ENCODE results near the gene PCBP3. TPM values are rescaled to one million over a fixed set of nuclear protein-coding genes. Genes with fewer than 3 reads are reported as not detected.

Gene PCBP3
- total RNA-seq, 4 donors from 2014 or later = 0.77 to 8.6 (median 3.2) TPM; not detected in 1

DNA sequence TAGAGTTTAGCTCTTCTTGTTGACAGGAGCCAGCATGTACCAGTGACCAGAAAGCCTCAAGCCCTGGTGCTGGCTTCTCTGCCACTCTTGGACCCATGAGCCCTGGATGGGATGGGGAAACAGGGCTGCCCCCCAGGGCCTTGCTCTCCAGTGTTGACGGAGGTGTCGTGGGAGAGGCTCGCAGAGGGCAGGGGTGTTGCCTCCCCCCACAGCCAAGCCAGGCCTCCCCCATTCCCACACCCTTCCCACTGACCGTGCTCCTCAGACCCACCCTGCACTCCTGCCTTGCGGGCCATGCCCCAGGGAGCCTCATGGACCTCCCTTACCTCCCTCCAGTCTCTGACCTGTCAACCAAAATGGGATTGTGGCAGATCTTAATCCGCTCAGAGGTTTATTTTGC, 214.2 kb downstream of the PCBP3 start:
- no peaks in the 10 kb centered on the region for H3K9me3 ChIP-seq
- H3K27me3 ChIP-seq = no peaks in the 10 kb centered on the region
- no peak overlapping the region for H3K4me3 ChIP-seq
- TF ChIP-seq CTCF (IDR thresholded peaks at IDR 0.05) (no peak), POLR2A (IDR thresholded peaks at IDR 0.05) (no peak)
- H3K27ac ChIP-seq = no peak overlapping the region
- H3K4me1 ChIP-seq = no peaks in the 10 kb centered on the region
- intact Hi-C loops (cut with DNase I; ENCODE audit: low total_unique reads) = no loop called here
- DNase-seq = no peak
- no peaks in the 10 kb centered on the region for H3K36me3 ChIP-seq

- Histone ChIP-seq H3K27me3 (no peaks in the 10 kb centered on the region), H3K9me3 (no peaks in the 10 kb centered on the region), H3K4me3 (no peak overlapping the region), H3K27ac (no peak overlapping the region), H3K36me3 (no peaks in the 10 kb centered on the region), H3K4me1 (no peaks in the 10 kb centered on the region)
- no peak for DNase-seq
- intact Hi-C loops (cut with DNase I; ENCODE audit: low total_unique reads) = no loop called here
- TF ChIP-seq POLR2A (IDR thresholded peaks at IDR 0.05) (no peak), CTCF (IDR thresholded peaks at IDR 0.05) (no peak)
Observed at GRCh38 chr21:45858180-45858579, 214.7 kb downstream of the PCBP3 start.

- H3K4me1 ChIP-seq = no peaks in the 10 kb centered on the region
- H3K27me3 ChIP-seq = no peaks in the 10 kb centered on the region
- intact Hi-C loops (cut with DNase I; ENCODE audit: low total_unique reads) = no loop called here
- no peak for TF ChIP-seq POLR2A (IDR thresholded peaks at IDR 0.05)
- no peak for TF ChIP-seq CTCF (IDR thresholded peaks at IDR 0.05)
- H3K4me3 ChIP-seq = no peak overlapping the region
- no peak overlapping the region for H3K27ac ChIP-seq
- no peak for DNase-seq
- no peaks in the 10 kb centered on the region for H3K36me3 ChIP-seq
- H3K9me3 ChIP-seq = no peaks in the 10 kb centered on the region
Observed at GRCh38 chr21:45859041-45859761, 215.7 kb downstream of the PCBP3 start.

DNA sequence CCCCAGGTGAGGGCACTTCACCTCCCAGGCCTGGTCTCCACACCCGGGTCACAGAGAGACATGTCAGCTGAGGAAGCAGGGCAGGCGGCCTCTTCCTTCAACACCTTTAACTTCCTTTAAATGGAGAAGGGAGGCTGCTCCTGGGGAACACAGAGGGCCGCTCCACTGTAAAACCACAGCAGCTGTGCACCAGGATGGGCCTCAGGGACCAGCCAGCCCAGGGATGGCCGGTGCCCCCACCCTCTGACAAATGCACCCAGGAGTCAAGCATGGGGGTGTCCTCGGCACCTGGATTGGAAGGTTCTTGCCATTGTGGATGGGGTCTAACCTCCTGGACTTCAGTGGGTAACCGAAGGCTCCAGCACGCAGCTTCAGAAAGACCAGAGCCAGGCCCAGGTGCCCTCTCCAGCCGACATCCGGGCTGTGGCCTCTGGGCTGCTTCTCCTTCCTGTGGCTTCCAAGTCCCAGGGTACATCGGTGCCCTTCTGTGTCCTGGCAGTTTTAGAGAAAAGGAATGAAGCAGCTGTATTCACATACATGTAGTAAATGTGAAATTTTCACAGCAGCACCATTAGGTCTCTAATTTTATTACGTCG, 216.3 kb downstream of the PCBP3 start:
- H3K27me3 ChIP-seq = no peaks in the 10 kb centered on the region
- intact Hi-C loops (cut with DNase I; ENCODE audit: low total_unique reads) = no loop called here
- TF ChIP-seq POLR2A (IDR thresholded peaks at IDR 0.05) (no peak), CTCF (IDR thresholded peaks at IDR 0.05) (no peak)
- no peak overlapping the region for H3K27ac ChIP-seq
- DNase-seq = no peak
- H3K4me3 ChIP-seq = no peak overlapping the region
- no peaks in the 10 kb centered on the region for H3K36me3 ChIP-seq
- H3K9me3 ChIP-seq = no peaks in the 10 kb centered on the region
- H3K4me1 ChIP-seq = no peaks in the 10 kb centered on the region

GRCh38 chr21:45860493-45861155, 217.1 kb downstream of the PCBP3 start:
- no peaks in the 10 kb centered on the region for H3K4me1 ChIP-seq
- TF ChIP-seq POLR2A (IDR thresholded peaks at IDR 0.05) = no peak
- no peak for TF ChIP-seq CTCF (IDR thresholded peaks at IDR 0.05)
- no peaks in the 10 kb centered on the region for H3K9me3 ChIP-seq
- no peaks in the 10 kb centered on the region for H3K27me3 ChIP-seq
- H3K4me3 ChIP-seq = no peak overlapping the region
- no peaks in the 10 kb centered on the region for H3K36me3 ChIP-seq
- H3K27ac ChIP-seq = no peak overlapping the region
- DNase-seq = no peak
- intact Hi-C loops (cut with DNase I; ENCODE audit: low total_unique reads) = no loop called here
